Liver (tissue), 9 donors: ENCODE results near the gene HIBADH. TPM values are rescaled to one million over a fixed set of nuclear protein-coding genes. Genes with fewer than 3 reads are reported as not detected.

Experiments
- DNase-seq: peaks from one replicate; pipeline ENCODE4 v3.0.0-alpha.2; 2017; ENCODE audit warnings: low spot score
- H3K27ac ChIP-seq, 2 donors: one replicate each; pipeline ENCODE4 v1.7.0; 2013; ENCODE audit warnings: inconsistent platforms in 2 of 2, low read length in 2 of 2, control low read depth in 1 of 2, low read depth in 1 of 2, mild to moderate bottlenecking in 1 of 2
- H3K27me3 ChIP-seq, 4 donors: one replicate each; pipeline versions ENCODE4 v1.6.1 to v1.7.0; 2013; ENCODE audit warnings: low read length in 3 of 4, inconsistent platforms in 1 of 4, mild to moderate bottlenecking in 1 of 4, moderate library complexity in 1 of 4; ENCODE audit not compliant: control insufficient read depth in 4 of 4, insufficient read depth in 4 of 4
- H3K36me3 ChIP-seq, 4 donors: one replicate each; pipeline versions ENCODE4 v1.6.1 to v1.7.0; 2013; ENCODE audit warnings: low read length in 3 of 4, mild to moderate bottlenecking in 3 of 4, low read depth in 1 of 4, moderate library complexity in 1 of 4; ENCODE audit not compliant: control insufficient read depth in 4 of 4, insufficient read depth in 3 of 4
- H3K4me1 ChIP-seq, 4 donors: one replicate each; pipeline versions ENCODE4 v1.6.1 to v1.7.0; 2013; ENCODE audit warnings: low read length in 3 of 4, mild to moderate bottlenecking in 3 of 4, moderate library complexity in 1 of 4; ENCODE audit not compliant: control insufficient read depth in 4 of 4, insufficient read depth in 4 of 4
- H3K4me3 ChIP-seq, 3 donors: one replicate each; pipeline versions ENCODE4 v1.6.1 to v1.7.0; 2013; ENCODE audit warnings: low read length in 3 of 3, control low read depth in 1 of 3, low read depth in 1 of 3, mild to moderate bottlenecking in 1 of 3
- H3K9ac ChIP-seq, 2 donors: one replicate each; pipeline ENCODE4 v1.7.0; 2013; ENCODE audit warnings: low read length in 2 of 2, mild to moderate bottlenecking in 2 of 2, moderate library complexity in 2 of 2, control low read depth in 1 of 2, low read depth in 1 of 2
- H3K9me3 ChIP-seq, 4 donors: one replicate each; pipeline versions ENCODE4 v1.6.1 to v1.7.0; 2013; ENCODE audit warnings: low read length in 3 of 4; ENCODE audit not compliant: control insufficient read depth in 4 of 4
- EGR1 ChIP-seq, 2 donors: IDR thresholded peaks; 2 replicates each; pipeline ENCODE4 v1.6.1; 2016 to 2018; ENCODE audit warnings: antibody characterized with exemption in 2 of 2, low read depth in 2 of 2
- FOXA1 ChIP-seq: IDR thresholded peaks from 2 replicates; pipeline ENCODE4 v1.6.1; 2016; ENCODE audit warnings: antibody characterized with exemption
- FOXA2 ChIP-seq: IDR thresholded peaks from 2 replicates; pipeline ENCODE4 v1.6.1; 2016; ENCODE audit warnings: antibody characterized with exemption
- GABPA ChIP-seq, 2 donors: IDR thresholded peaks in 1 of 2; conservative IDR thresholded peaks in 1 of 2; 2 replicates each; pipeline ENCODE4 v1.6.1; 2016; ENCODE audit warnings: antibody characterized with exemption in 2 of 2, mild to moderate bottlenecking in 1 of 2, moderate library complexity in 1 of 2
- HNF4A ChIP-seq, 2 donors: conservative IDR thresholded peaks; 2 replicates each; pipeline ENCODE4 v1.6.1; 2016; ENCODE audit warnings: antibody characterized with exemption in 2 of 2, mild to moderate bottlenecking in 2 of 2
- HNF4G ChIP-seq: IDR thresholded peaks from 2 replicates; pipeline ENCODE4 v1.6.1; 2016; ENCODE audit warnings: antibody characterized with exemption
- JUND ChIP-seq, 2 donors: IDR thresholded peaks; 2 replicates each; pipeline ENCODE4 v1.6.1; 2016; ENCODE audit warnings: antibody characterized with exemption in 2 of 2
- MAX ChIP-seq: IDR thresholded peaks from 2 replicates; pipeline ENCODE4 v1.6.1; 2016; ENCODE audit warnings: antibody characterized with exemption
- NR2F2 ChIP-seq: IDR thresholded peaks from 2 replicates; pipeline ENCODE4 v1.6.1; 2016; ENCODE audit warnings: antibody characterized with exemption
- RAD21 ChIP-seq, 2 donors: IDR thresholded peaks; 2 replicates each; pipeline ENCODE4 v1.6.1; 2016; ENCODE audit warnings: antibody characterized with exemption in 2 of 2, mild to moderate bottlenecking in 2 of 2
- RXRA ChIP-seq, 2 donors: IDR thresholded peaks; 2 replicates each; pipeline ENCODE4 v1.6.1; 2017 to 2018; ENCODE audit warnings: antibody characterized with exemption in 2 of 2, mild to moderate bottlenecking in 1 of 2
- SP1 ChIP-seq: IDR thresholded peaks from 2 replicates; pipeline ENCODE4 v1.6.1; 2018; ENCODE audit warnings: antibody characterized with exemption, mild to moderate bottlenecking
- TAF1 ChIP-seq: conservative IDR thresholded peaks from 2 replicates; pipeline ENCODE4 v1.6.1; 2016; ENCODE audit warnings: antibody characterized with exemption, mild to moderate bottlenecking
- ZBTB33 ChIP-seq: IDR thresholded peaks from 2 replicates; pipeline ENCODE4 v1.6.1; 2016; ENCODE audit warnings: antibody characterized with exemption
- WGBS: extraction: QIAGEN DNeasy Blood & Tissue Kit; methylation state at CpG from one replicate; pipeline ENCODE4 v1.1.7; 2013; 5-methylcytosine and 5-hydroxymethylcytosine counted together
- polyA plus RNA-seq, 2 donors: library from polyadenylated mRNA; stranded (reverse) in 1 of 2; unstranded in 1 of 2; fragments of 200-250 nt in 1 of 2; fragments of >200 nt in 1 of 2; fragmentation: Nextera tagmentation in 1 of 2; extraction: Ambion mirVana in 1 of 2; gene quantifications; one replicate each; pipeline versions ENCODE4 v1.2.1 to v1.2.3, GENCODE V29; 2013 to 2015
- total RNA-seq, 2 donors: library from RNA; depleted of rRNA; stranded (reverse); fragments of >200 nt; gene quantifications; one replicate each; pipeline ENCODE4 v1.2.3, GENCODE V29; 2014
- TF ChIP-seq, protein P1 (sequence below): IDR thresholded peaks from 2 replicates; pipeline ENCODE4 v1.6.1; 2016; ENCODE audit warnings: antibody characterized with exemption, mild to moderate bottlenecking
- donor health status: healthy.
- donor health status: healthy.
- donor health status: healthy.
- donor health status: healthy.
- donor health status: healthy.

Gene HIBADH
- total and polyA plus RNA-seq, 4 donors = 27.7 to 78.9 (median 58.2) TPM

DNA sequence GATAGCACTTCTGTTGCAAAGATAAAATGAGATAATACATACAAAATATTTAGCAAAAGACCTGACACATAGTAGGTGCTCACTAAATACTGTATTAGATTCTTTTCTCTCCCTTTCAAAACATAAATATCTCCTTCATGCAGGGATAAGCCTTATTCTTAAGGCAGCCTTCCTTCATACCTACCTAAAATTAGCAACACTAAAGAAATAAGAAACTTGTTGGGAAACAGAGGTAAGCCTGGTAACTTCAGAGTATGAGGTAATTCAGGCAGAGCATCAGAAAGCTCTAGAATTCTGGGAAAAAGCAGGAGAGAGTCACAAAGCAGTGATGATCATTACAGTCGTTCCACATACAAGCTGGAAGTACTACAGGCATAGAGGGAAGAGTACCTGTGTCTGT lies 15.2 kb downstream of the HIBADH start (continued):
- TF ChIP-seq, protein P1, sequence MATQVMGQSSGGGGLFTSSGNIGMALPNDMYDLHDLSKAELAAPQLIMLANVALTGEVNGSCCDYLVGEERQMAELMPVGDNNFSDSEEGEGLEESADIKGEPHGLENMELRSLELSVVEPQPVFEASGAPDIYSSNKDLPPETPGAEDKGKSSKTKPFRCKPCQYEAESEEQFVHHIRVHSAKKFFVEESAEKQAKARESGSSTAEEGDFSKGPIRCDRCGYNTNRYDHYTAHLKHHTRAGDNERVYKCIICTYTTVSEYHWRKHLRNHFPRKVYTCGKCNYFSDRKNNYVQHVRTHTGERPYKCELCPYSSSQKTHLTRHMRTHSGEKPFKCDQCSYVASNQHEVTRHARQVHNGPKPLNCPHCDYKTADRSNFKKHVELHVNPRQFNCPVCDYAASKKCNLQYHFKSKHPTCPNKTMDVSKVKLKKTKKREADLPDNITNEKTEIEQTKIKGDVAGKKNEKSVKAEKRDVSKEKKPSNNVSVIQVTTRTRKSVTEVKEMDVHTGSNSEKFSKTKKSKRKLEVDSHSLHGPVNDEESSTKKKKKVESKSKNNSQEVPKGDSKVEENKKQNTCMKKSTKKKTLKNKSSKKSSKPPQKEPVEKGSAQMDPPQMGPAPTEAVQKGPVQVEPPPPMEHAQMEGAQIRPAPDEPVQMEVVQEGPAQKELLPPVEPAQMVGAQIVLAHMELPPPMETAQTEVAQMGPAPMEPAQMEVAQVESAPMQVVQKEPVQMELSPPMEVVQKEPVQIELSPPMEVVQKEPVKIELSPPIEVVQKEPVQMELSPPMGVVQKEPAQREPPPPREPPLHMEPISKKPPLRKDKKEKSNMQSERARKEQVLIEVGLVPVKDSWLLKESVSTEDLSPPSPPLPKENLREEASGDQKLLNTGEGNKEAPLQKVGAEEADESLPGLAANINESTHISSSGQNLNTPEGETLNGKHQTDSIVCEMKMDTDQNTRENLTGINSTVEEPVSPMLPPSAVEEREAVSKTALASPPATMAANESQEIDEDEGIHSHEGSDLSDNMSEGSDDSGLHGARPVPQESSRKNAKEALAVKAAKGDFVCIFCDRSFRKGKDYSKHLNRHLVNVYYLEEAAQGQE = no peak
- no peak for TF ChIP-seq FOXA2
- no peak for TF ChIP-seq RXRA (IDR thresholded peaks at IDR 0.05)
- no peak for TF ChIP-seq TAF1

- Histone ChIP-seq H3K4me1 (peaks cover 1 to 4% (median 2%) of the 10 kb centered on the region in 4 donors), H3K9me3 (no peaks in the 10 kb centered on the region), H3K36me3 (peaks cover 0 to 13% (median 2%) of the 10 kb centered on the region in 4 donors), H3K27ac (no peak overlapping the region), H3K9ac (no peak overlapping the region), H3K4me3 (no peak overlapping the region), H3K27me3 (no peaks in the 10 kb centered on the region)
- WGBS = 97% methylated on average over 9 of the region's 9 CpGs
- TF ChIP-seq GABPA (IDR thresholded peaks at IDR 0.05 in 1 of 2, conservative IDR thresholded peaks at IDR 0.05 in 1 of 2) (no peak), RXRA (IDR thresholded peaks at IDR 0.05) (no peak), RAD21 (IDR thresholded peaks at IDR 0.05) (no peak), EGR1 (IDR thresholded peaks at IDR 0.05; ENCODE audit: low read depth in 2 of 2) (no peak), FOXA2 (no peak), JUND (IDR thresholded peaks at IDR 0.05) (no peak), FOXA1 (no peak), MAX (no peak), SP1 (no peak), NR2F2 (no peak)
- TF ChIP-seq, protein P1 = no peak
- no peak for DNase-seq
These were observed 15.6 kb downstream of the HIBADH start for GRCh38 chr7:27647046-27647445.

DNA sequence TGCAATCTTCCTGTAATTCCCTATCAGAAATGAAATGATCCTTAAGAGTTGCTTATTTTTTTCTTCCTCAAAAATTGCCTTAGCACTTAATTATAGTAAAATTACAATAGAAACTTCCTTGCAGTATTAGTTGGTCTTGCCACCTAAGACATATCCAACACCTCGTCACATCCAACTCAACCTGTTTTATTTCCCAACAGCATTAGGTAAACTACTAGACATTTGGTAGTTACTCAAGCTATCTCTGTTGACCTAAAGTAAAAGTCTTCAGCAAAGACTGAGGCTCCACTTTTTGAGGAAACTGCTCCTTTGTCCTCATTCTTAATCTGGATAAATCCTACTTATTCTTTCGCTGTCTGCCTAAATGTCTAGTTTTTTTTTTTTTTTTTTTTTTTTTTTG lies 20.4 kb downstream of the HIBADH start:
- TF ChIP-seq GABPA (IDR thresholded peaks at IDR 0.05 in 1 of 2, conservative IDR thresholded peaks at IDR 0.05 in 1 of 2) = no peak
- no peak for TF ChIP-seq TAF1
- no peak for TF ChIP-seq JUND (IDR thresholded peaks at IDR 0.05)
- TF ChIP-seq EGR1 (IDR thresholded peaks at IDR 0.05; ENCODE audit: low read depth in 2 of 2) = no peak
- TF ChIP-seq ZBTB33 = no peak
- no peak for TF ChIP-seq HNF4G
- no peak for TF ChIP-seq HNF4A (conservative IDR thresholded peaks at IDR 0.05)
- TF ChIP-seq RXRA (IDR thresholded peaks at IDR 0.05) = no peak
- H3K9me3 ChIP-seq = no peaks in the 10 kb centered on the region
- WGBS = 63% methylated on average over 2 of the region's 2 CpGs
- H3K27ac ChIP-seq = peak overlapping the region; percentile 83 to 88
- no peaks in the 10 kb centered on the region for H3K27me3 ChIP-seq
- peaks cover 9 to 27% (median 17%) of the 10 kb centered on the region in 4 donors for H3K4me1 ChIP-seq
- no peak overlapping the region for H3K4me3 ChIP-seq
- no peak overlapping the region for H3K9ac ChIP-seq
- no peak for DNase-seq
- H3K36me3 ChIP-seq = peaks cover 0 to 2% (median under 1%) of the 10 kb centered on the region in 4 donors
